GM12878 (cell line): ENCODE measurements around the gene NDST4. TPM values are rescaled to one million over a fixed set of nuclear protein-coding genes. Genes with fewer than 3 reads are reported as not detected.

Source experiments
- ATAC-seq: fragments of 200-7000 bp; cut with Tn5 transposase; 3 replicates; pipeline ENCODE4 v1.9.1; 2020; ENCODE audit warnings: mild to moderate bottlenecking, moderate library complexity
- BruUV-seq: library from RNA; stranded (reverse); fragments of 400-500 nt; replicated peaks from 2 replicates; lab custom pipeline; 2021; lab: Mats Ljungman, UMichigan
- CTCF ChIA-PET: fragments of 300-600 bp; sonication (Branson Sonifier 250); formaldehyde crosslinking; extraction: SDS; loops from one replicate; lab custom pipeline; 2021; ENCODE audit warnings: inconsistent platforms; lab: Yijun Ruan, JAX
- POLR2A ChIA-PET: fragments of 350-600 bp; formaldehyde crosslinking; extraction: SDS; loops from one replicate; lab custom pipeline; 2021; ENCODE audit warnings: inconsistent platforms; lab: Charles Lee
- RAD21 ChIA-PET: fragments of 300-600 bp; sonication (Branson Sonifier 250); formaldehyde crosslinking; loops from one replicate; lab custom pipeline; 2023; ENCODE audit warnings: antibody characterized with exemption; ENCODE audit not compliant: unreplicated experiment; lab: Charles Lee
- SMC1A ChIA-PET: fragments of 300-600 bp; sonication (Branson Sonifier 250); formaldehyde crosslinking; loops from one replicate; lab custom pipeline; 2023; ENCODE audit not compliant: unreplicated experiment, uncharacterized antibody; lab: Charles Lee
- DNase-seq: peaks from one replicate; pipeline ENCODE4 v3.0.0-alpha.2; 2011; ENCODE audit warnings: low read depth, low spot score
- FAIRE-seq: peaks from 3 replicates; lab custom pipeline; 2011; peaks lifted over from hg19 to GRCh38; lab: Jason Lieb, UNC
- H2AFZ ChIP-seq: 2 replicates; pipeline ENCODE4 v1.6.0; 2011; ENCODE audit warnings: low read depth, low read length, control low read depth; ENCODE audit not compliant: control insufficient read depth
- H3K27ac ChIP-seq: 2 replicates; pipeline ENCODE4 v1.5.1; 2011; ENCODE audit warnings: control low read depth; ENCODE audit not compliant: control insufficient read depth, insufficient read depth
- H3K27me3 ChIP-seq, 2 experiments: replicated peaks in 1 of 2; 2 replicates each; pipeline versions ENCODE4 v1.6.0 to v1.6.1; 2011; ENCODE audit warnings: low read length in 1 of 2; ENCODE audit not compliant: control insufficient read depth in 2 of 2, insufficient read depth in 2 of 2
- H3K36me3 ChIP-seq, 2 experiments: 2 replicates each; pipeline ENCODE4 v1.5.1; 2011; ENCODE audit warnings: low read length in 1 of 2; ENCODE audit not compliant: control insufficient read depth in 2 of 2, insufficient read depth in 2 of 2
- H3K4me1 ChIP-seq: 2 replicates; pipeline ENCODE4 v1.6.1; 2011; ENCODE audit warnings: mild to moderate bottlenecking, low read length, moderate library complexity, mixed read lengths; ENCODE audit not compliant: control insufficient read depth, insufficient read depth
- H3K4me2 ChIP-seq: 2 replicates; pipeline ENCODE4 v1.6.0; 2011; ENCODE audit warnings: control low read depth; ENCODE audit not compliant: control insufficient read depth, insufficient read depth
- H3K4me3 ChIP-seq: fragments of 200-600 bp; sonication (generic); 2 replicates; pipeline ENCODE4 v1.5.1; 2016
- H3K79me2 ChIP-seq: 2 replicates; pipeline ENCODE4 v1.6.0; 2011; ENCODE audit warnings: low read length; ENCODE audit not compliant: control insufficient read depth, insufficient read depth
- H3K9ac ChIP-seq: 2 replicates; pipeline ENCODE4 v1.8.0; 2011; ENCODE audit warnings: low read length, control low read depth, mixed read lengths; ENCODE audit not compliant: control insufficient read depth, insufficient read depth
- H3K9me3 ChIP-seq: replicated peaks from 3 replicates; pipeline ENCODE4 v1.5.1; 2011; ENCODE audit warnings: mild to moderate bottlenecking, low read length; ENCODE audit not compliant: control insufficient read depth, insufficient read depth
- H4K20me1 ChIP-seq: 2 replicates; pipeline ENCODE4 v1.6.0; 2011; ENCODE audit not compliant: control insufficient read depth, insufficient read depth
- CBFB ChIP-seq: IDR thresholded peaks from 2 replicates; pipeline ENCODE4 v1.6.1; 2016; ENCODE audit warnings: antibody characterized with exemption, low read depth
- CHD2 ChIP-seq: IDR thresholded peaks from 2 replicates; pipeline ENCODE4 v1.6.1; 2011; ENCODE audit warnings: low read depth, low read length, improper control_type of control experiment, borderline replicate concordance
- HDGF ChIP-seq: fragments of 450-650 bp; IDR thresholded peaks from 2 replicates; pipeline ENCODE4 v1.6.1; 2016; ENCODE audit warnings: antibody characterized with exemption
- KLF5 ChIP-seq: fragments of 450-650 bp; IDR thresholded peaks from 2 replicates; pipeline ENCODE4 v1.6.1; 2014; ENCODE audit warnings: mild to moderate bottlenecking; ENCODE audit not compliant: partially characterized antibody
- MXI1 ChIP-seq: fragments of 150-350 bp; IDR thresholded peaks from 2 replicates; pipeline ENCODE4 v1.6.1; 2011; ENCODE audit warnings: low read depth, mild to moderate bottlenecking, inconsistent platforms, low read length, improper control_type of control experiment
- NFXL1 ChIP-seq: fragments of 450-650 bp; IDR thresholded peaks from 2 replicates; pipeline ENCODE4 v1.6.1; 2017; ENCODE audit warnings: antibody characterized with exemption, mild to moderate bottlenecking, borderline replicate concordance
- SMAD5 ChIP-seq: IDR thresholded peaks from 2 replicates; pipeline ENCODE4 v1.6.1; 2016; ENCODE audit warnings: antibody characterized with exemption, low read depth
- SREBF1 ChIP-seq: IDR thresholded peaks from 2 replicates; pipeline ENCODE4 v1.6.1; 2012; ENCODE audit warnings: mild to moderate bottlenecking, low read length
- SREBF2 ChIP-seq: IDR thresholded peaks from 2 replicates; pipeline ENCODE4 v1.6.1; 2012; ENCODE audit warnings: mild to moderate bottlenecking, low read length
- ZNF217 ChIP-seq: fragments of 450-650 bp; IDR thresholded peaks from 2 replicates; pipeline ENCODE4 v1.6.1; 2017; ENCODE audit warnings: antibody characterized with exemption, mild to moderate bottlenecking
- whole genome bisulfite sequencing: methylation state at CpG from one replicate; pipeline ENCODE4 v1.1.6; 2016; ENCODE audit warnings: low lambda C conversion rate; ENCODE audit not compliant: insufficient replicate concordance, insufficient coverage; ENCODE audit errors: missing lambda C conversion rate; 5-methylcytosine and 5-hydroxymethylcytosine counted together
- in situ Hi-C: fragments of 300-500 bp; cut with MboI; formaldehyde crosslinking; loops from 9 replicates; pipeline ENCODE4 v1.14.3; 2018; ENCODE audit warnings: mixed read lengths
- intact Hi-C: fragments of 100-400 bp; cut with micrococcal nuclease; formaldehyde crosslinking; loops from one replicate; pipeline ENCODE4 v1.14.2; 2022; ENCODE audit not compliant: unreplicated experiment
- polyA plus RNA-seq, 11 experiments: library from polyadenylated mRNA; depleted of rRNA in 4 of 11; unstranded in 6 of 11; stranded (reverse) in 5 of 11; fragments of >200 nt; fragmentation: Nextera tagmentation in 4 of 11; fragmentation: Illumina TruSeq in 1 of 11; extraction: Ambion mirVana in 4 of 11; extraction: Trizol in 1 of 11; gene quantifications; 1 replicate in 1 of 11; 2 replicates in 10 of 11; pipeline versions ENCODE4 v1.2.1 to v1.2.3, GENCODE V29; 2011 to 2016; ENCODE audit warnings: inconsistent platforms in 2 of 11, missing spikeins in 2 of 11, low read depth in 1 of 11
- total RNA-seq, 4 experiments: library from RNA; depleted of rRNA in 3 of 4; stranded (reverse); fragments of >200 nt in 3 of 4; fragmentation: Illumina TruSeq in 1 of 4; extraction: Trizol in 1 of 4; gene quantifications; 2 replicates each; pipeline versions ENCODE4 v1.2.1 to v1.2.3, GENCODE V29; 2013 to 2021
- TF ChIP-seq, protein P1 (sequence below): IDR thresholded peaks from 2 replicates; pipeline ENCODE4 v1.6.1; 2011; ENCODE audit warnings: borderline replicate concordance, low read depth, mild to moderate bottlenecking, moderate library complexity, low read length; ENCODE audit not compliant: insufficient read depth, poor library complexity, severe bottlenecking
- TF ChIP-seq, protein P2 (sequence below): IDR thresholded peaks from 2 replicates; pipeline ENCODE4 v1.6.1; 2011; ENCODE audit warnings: mild to moderate bottlenecking, low read depth, low read length, moderate library complexity; ENCODE audit not compliant: insufficient replicate concordance
- TF ChIP-seq, protein P3 (sequence below), 3 experiments: IDR thresholded peaks in 2 of 3; conservative IDR thresholded peaks in 1 of 3; 2 replicates each; pipeline ENCODE4 v1.5.1; 2011; ENCODE audit warnings: low read depth in 3 of 3, low read length in 3 of 3, mild to moderate bottlenecking in 3 of 3, control low read depth in 2 of 3, moderate library complexity in 2 of 3, inconsistent platforms in 1 of 3, mixed read lengths in 1 of 3; ENCODE audit not compliant: control insufficient read depth in 2 of 3, insufficient read depth in 1 of 3; ENCODE audit errors: extremely low read depth in 1 of 3
- TF ChIP-seq, protein P4 (sequence below): IDR thresholded peaks from 2 replicates; pipeline ENCODE4 v1.6.1; 2011; ENCODE audit warnings: low read depth, low read length, improper control_type of control experiment, borderline replicate concordance

NDST4 gene
- total and polyA plus RNA-seq, 10 of the 15 experiments (the other 5 are each of a cell fraction or from before 2014, with no cell fraction given) = 0.04 to 0.11 (median 0.07) TPM; not detected in 6

DNA sequence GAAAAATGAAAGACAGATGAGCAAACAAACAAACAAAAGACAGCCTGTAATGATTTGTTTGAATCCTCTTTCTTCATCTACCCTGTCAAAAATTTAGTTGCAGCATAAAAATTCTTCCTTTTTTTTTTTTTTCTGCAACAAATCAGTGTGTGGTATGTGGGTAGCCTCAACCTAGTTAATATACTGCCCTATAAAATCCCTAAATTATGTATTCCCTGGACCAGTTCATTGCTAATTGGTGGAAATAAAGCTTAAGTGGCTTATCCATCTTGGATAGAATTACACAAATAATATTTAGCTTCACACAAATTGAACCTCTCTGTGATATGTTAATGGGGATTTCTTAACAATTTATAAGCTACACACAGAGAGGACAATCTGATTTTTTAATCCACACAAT is 208.4 kb downstream of the NDST4 start:
- ATAC-seq = no peak
- in situ Hi-C loops = no loop called here
- no peaks in the 10 kb centered on the region for H3K4me1 ChIP-seq
- DNase-seq = no peak
- FAIRE-seq = no peak
- no peak overlapping the region for H3K27ac ChIP-seq
- H3K79me2 ChIP-seq = no peaks in the 10 kb centered on the region
- H4K20me1 ChIP-seq = no peaks in the 10 kb centered on the region
- no peaks in the 10 kb centered on the region for H3K27me3 ChIP-seq
- TF ChIP-seq, protein P1, sequence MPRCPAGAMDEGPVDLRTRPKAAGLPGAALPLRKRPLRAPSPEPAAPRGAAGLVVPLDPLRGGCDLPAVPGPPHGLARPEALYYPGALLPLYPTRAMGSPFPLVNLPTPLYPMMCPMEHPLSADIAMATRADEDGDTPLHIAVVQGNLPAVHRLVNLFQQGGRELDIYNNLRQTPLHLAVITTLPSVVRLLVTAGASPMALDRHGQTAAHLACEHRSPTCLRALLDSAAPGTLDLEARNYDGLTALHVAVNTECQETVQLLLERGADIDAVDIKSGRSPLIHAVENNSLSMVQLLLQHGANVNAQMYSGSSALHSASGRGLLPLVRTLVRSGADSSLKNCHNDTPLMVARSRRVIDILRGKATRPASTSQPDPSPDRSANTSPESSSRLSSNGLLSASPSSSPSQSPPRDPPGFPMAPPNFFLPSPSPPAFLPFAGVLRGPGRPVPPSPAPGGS = no peak
- TF ChIP-seq SMAD5 (no peak), SREBF1 (no peak)
- TF ChIP-seq, protein P2, sequence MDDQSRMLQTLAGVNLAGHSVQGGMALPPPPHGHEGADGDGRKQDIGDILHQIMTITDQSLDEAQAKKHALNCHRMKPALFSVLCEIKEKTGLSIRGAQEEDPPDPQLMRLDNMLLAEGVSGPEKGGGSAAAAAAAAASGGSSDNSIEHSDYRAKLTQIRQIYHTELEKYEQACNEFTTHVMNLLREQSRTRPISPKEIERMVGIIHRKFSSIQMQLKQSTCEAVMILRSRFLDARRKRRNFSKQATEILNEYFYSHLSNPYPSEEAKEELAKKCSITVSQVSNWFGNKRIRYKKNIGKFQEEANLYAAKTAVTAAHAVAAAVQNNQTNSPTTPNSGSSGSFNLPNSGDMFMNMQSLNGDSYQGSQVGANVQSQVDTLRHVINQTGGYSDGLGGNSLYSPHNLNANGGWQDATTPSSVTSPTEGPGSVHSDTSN = no peak
- H3K4me2 ChIP-seq = no peak overlapping the region
- ChIA-PET POLR2A (no interaction called here), CTCF (no interaction called here), SMC1A (interaction anchor here (1.1 to 1.3 kb wide), 2 partner anchors 44 to 60 kb away, joined by 3 read pairs; no protein-coding TSS in a partner anchor), RAD21 (no interaction called here)
- H3K36me3 ChIP-seq = no peaks in the 10 kb centered on the region
- H2AFZ ChIP-seq = no peak overlapping the region
- BruUV-seq = no TSS peak
- no peak overlapping the region for H3K9ac ChIP-seq
- H3K9me3 ChIP-seq = no peaks in the 10 kb centered on the region
- intact Hi-C loops = no loop called here
- H3K4me3 ChIP-seq = no peak overlapping the region

DNA sequence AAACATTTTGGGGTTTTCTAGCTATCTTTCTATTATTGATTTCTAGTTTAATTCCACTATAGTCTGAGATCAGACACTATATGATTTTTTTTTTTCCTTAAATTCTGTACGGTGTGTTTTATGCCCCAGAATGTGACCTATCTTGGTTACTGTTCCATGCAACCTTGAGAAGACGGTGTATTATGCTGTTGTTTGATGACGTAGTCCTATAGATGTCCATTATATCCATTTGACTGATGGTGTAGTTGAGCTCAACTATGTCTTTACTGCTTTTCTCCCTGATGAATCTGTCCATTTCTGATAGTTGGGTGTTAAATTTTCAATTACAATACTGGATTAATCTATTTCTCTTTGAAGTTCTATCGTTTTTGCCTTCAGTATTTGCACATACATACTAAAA is 212.5 kb downstream of the NDST4 start:
- H3K4me2 ChIP-seq = no peak overlapping the region
- no peak overlapping the region for H3K27ac ChIP-seq
- H3K4me3 ChIP-seq = no peak overlapping the region
- no peaks in the 10 kb centered on the region for H3K36me3 ChIP-seq
- ATAC-seq = no peak
- 21% methylated on average over 4 of the region's 4 CpGs for WGBS
- in situ Hi-C loops = no loop called here
- intact Hi-C loops = no loop called here
- no peaks in the 10 kb centered on the region for H3K79me2 ChIP-seq
- no TSS peak for BruUV-seq
- ChIA-PET CTCF (no interaction called here), RAD21 (no interaction called here), POLR2A (no interaction called here), SMC1A (interaction anchor here (1.2 kb wide), 1 partner anchor 55 kb away, joined by 3 read pairs; no protein-coding TSS in a partner anchor)
- H3K9ac ChIP-seq = no peak overlapping the region
- no peaks in the 10 kb centered on the region for H3K27me3 ChIP-seq
- no peak for FAIRE-seq
- H2AFZ ChIP-seq = no peak overlapping the region
- H3K9me3 ChIP-seq = no peaks in the 10 kb centered on the region
- no peaks in the 10 kb centered on the region for H4K20me1 ChIP-seq
- no peaks in the 10 kb centered on the region for H3K4me1 ChIP-seq
- no peak for DNase-seq
- TF ChIP-seq, protein P3, sequence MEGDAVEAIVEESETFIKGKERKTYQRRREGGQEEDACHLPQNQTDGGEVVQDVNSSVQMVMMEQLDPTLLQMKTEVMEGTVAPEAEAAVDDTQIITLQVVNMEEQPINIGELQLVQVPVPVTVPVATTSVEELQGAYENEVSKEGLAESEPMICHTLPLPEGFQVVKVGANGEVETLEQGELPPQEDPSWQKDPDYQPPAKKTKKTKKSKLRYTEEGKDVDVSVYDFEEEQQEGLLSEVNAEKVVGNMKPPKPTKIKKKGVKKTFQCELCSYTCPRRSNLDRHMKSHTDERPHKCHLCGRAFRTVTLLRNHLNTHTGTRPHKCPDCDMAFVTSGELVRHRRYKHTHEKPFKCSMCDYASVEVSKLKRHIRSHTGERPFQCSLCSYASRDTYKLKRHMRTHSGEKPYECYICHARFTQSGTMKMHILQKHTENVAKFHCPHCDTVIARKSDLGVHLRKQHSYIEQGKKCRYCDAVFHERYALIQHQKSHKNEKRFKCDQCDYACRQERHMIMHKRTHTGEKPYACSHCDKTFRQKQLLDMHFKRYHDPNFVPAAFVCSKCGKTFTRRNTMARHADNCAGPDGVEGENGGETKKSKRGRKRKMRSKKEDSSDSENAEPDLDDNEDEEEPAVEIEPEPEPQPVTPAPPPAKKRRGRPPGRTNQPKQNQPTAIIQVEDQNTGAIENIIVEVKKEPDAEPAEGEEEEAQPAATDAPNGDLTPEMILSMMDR (IDR thresholded peaks at IDR 0.05 in 2 of 3, conservative IDR thresholded peaks at IDR 0.05 in 1 of 3; ENCODE audit: control insufficient read depth in 2 of 3, extremely low read depth in 1 of 3, insufficient read depth in 1 of 3, low read depth in 3 of 3, low read length in 3 of 3) = no peak
- no peak for TF ChIP-seq HDGF
- TF ChIP-seq SREBF2 = no peak
- TF ChIP-seq CHD2 = no peak
- TF ChIP-seq ZNF217 = no peak
- no peak for TF ChIP-seq NFXL1
- TF ChIP-seq KLF5 = no peak
- no peak for TF ChIP-seq CBFB
- no peak for TF ChIP-seq MXI1
- TF ChIP-seq, protein P4, sequence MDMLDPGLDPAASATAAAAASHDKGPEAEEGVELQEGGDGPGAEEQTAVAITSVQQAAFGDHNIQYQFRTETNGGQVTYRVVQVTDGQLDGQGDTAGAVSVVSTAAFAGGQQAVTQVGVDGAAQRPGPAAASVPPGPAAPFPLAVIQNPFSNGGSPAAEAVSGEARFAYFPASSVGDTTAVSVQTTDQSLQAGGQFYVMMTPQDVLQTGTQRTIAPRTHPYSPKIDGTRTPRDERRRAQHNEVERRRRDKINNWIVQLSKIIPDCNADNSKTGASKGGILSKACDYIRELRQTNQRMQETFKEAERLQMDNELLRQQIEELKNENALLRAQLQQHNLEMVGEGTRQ = no peak
